Measurements from ENCODE around the gene INSC. TPM values are rescaled to one million over a fixed set of nuclear protein-coding genes. Genes with fewer than 3 reads are reported as not detected.

INSC gene
- total and polyA plus RNA-seq, 2 experiments from 2014 or later = 0.97 to 1.5 TPM

- Histone ChIP-seq H3K4me2 (no peak overlapping the region), H3K36me3 (ENCODE audit: insufficient read depth) (no peaks in the 10 kb centered on the region), H3K4me1 (ENCODE audit: insufficient read depth) (no peaks in the 10 kb centered on the region), H4K20me1 (replicated peaks; ENCODE audit: insufficient read depth) (no peaks in the 10 kb centered on the region), H3K9me2 (ENCODE audit: insufficient read depth) (no peaks in the 10 kb centered on the region), H3K27me3 (ENCODE audit: insufficient read depth) (no peaks in the 10 kb centered on the region), H3K27ac (ENCODE audit: low read depth) (no peak overlapping the region), H3K4me3 (no peak overlapping the region), H2AFZ (no peak overlapping the region), H3K79me2 (replicated peaks; ENCODE audit: insufficient read depth) (no peaks in the 10 kb centered on the region), H3F3A (replicated peaks; ENCODE audit: low read depth) (no peaks in the 10 kb centered on the region)
- H3K9me3 Mint-ChIP-seq = no peaks in the 10 kb centered on the region
- H3K36me3 Mint-ChIP-seq (ENCODE audit: low read depth) = no peaks in the 10 kb centered on the region
- DNase-seq (ENCODE audit: low spot score) (no peak), ATAC-seq (no peak)
- H3K27ac Mint-ChIP-seq = no peak overlapping the region
- H3K4me1 Mint-ChIP-seq = no peaks in the 10 kb centered on the region
- TF ChIP-seq NANOG (IDR thresholded peaks at IDR 0.05; ENCODE audit: borderline replicate concordance) (no peak), CREB1 (CRISPR knock-in tag; IDR thresholded peaks at IDR 0.05; ENCODE audit: low read depth) (no peak), REST (IDR thresholded peaks at IDR 0.05; ENCODE audit: unreplicated experiment) (no peak), ZNF114 (CRISPR knock-in tag; IDR thresholded peaks at IDR 0.05) (no peak)
- no peak overlapping the region for H3K4me3 Mint-ChIP-seq
- peaks cover 3% of the 10 kb centered on the region for H3K27me3 Mint-ChIP-seq (ENCODE audit: insufficient read depth, low read depth, poor library complexity)
Measured at GRCh38 chr11:15200696-15201095, 86.0 kb downstream of the INSC start.

GRCh38 chr11:15201586-15201985 lies 86.9 kb downstream of the INSC start:
- Histone ChIP-seq H3K4me1 (ENCODE audit: insufficient read depth) (no peaks in the 10 kb centered on the region), H3K4me3 (no peak overlapping the region), H3K27ac (ENCODE audit: low read depth) (no peak overlapping the region), H3K4me2 (no peak overlapping the region), H3K36me3 (ENCODE audit: insufficient read depth) (no peaks in the 10 kb centered on the region), H3K79me2 (replicated peaks; ENCODE audit: insufficient read depth) (no peaks in the 10 kb centered on the region), H4K20me1 (replicated peaks; ENCODE audit: insufficient read depth) (no peaks in the 10 kb centered on the region), H3K9me2 (ENCODE audit: insufficient read depth) (no peaks in the 10 kb centered on the region), H3K27me3 (ENCODE audit: insufficient read depth) (no peaks in the 10 kb centered on the region), H3F3A (replicated peaks; ENCODE audit: low read depth) (no peaks in the 10 kb centered on the region), H2AFZ (no peak overlapping the region)
- no peak overlapping the region for H3K4me3 Mint-ChIP-seq
- DNase-seq (ENCODE audit: low spot score) (no peak), ATAC-seq (no peak)
- no peak for TF ChIP-seq EZH2 (IDR thresholded peaks at IDR 0.05; ENCODE audit: low read depth, unreplicated experiment)
- no peaks in the 10 kb centered on the region for H3K36me3 Mint-ChIP-seq (ENCODE audit: low read depth)
- peaks cover 3% of the 10 kb centered on the region for H3K27me3 Mint-ChIP-seq (ENCODE audit: insufficient read depth, low read depth, poor library complexity)
- no peak overlapping the region for H3K27ac Mint-ChIP-seq
- no peaks in the 10 kb centered on the region for H3K9me3 Mint-ChIP-seq
- no peaks in the 10 kb centered on the region for H3K4me1 Mint-ChIP-seq

- H3K27ac ChIP-seq (ENCODE audit: low read depth) = no peak overlapping the region
- no peak overlapping the region for H3K4me3 ChIP-seq
- H2AFZ ChIP-seq = no peak overlapping the region
- Mint-ChIP-seq H3K9me3 (no peaks in the 10 kb centered on the region), H3K27me3 (ENCODE audit: insufficient read depth, low read depth, poor library complexity) (peaks cover 5% of the 10 kb centered on the region), H3K4me3 (no peak overlapping the region), H3K4me1 (no peaks in the 10 kb centered on the region), H3K36me3 (ENCODE audit: low read depth) (no peaks in the 10 kb centered on the region), H3K27ac (no peak overlapping the region)
- H4K20me1 ChIP-seq (replicated peaks; ENCODE audit: insufficient read depth) = no peaks in the 10 kb centered on the region
- H3F3A ChIP-seq (replicated peaks; ENCODE audit: low read depth) = no peaks in the 10 kb centered on the region
- no peak for DNase-seq (ENCODE audit: low spot score)
- no peaks in the 10 kb centered on the region for H3K27me3 ChIP-seq (ENCODE audit: insufficient read depth)
- no peak for ATAC-seq
- H3K79me2 ChIP-seq (replicated peaks; ENCODE audit: insufficient read depth) = no peaks in the 10 kb centered on the region
- H3K36me3 ChIP-seq (ENCODE audit: insufficient read depth) = no peaks in the 10 kb centered on the region
- no peak overlapping the region for H3K4me2 ChIP-seq
- no peaks in the 10 kb centered on the region for H3K4me1 ChIP-seq (ENCODE audit: insufficient read depth)
- H3K9me2 ChIP-seq (ENCODE audit: insufficient read depth) = no peaks in the 10 kb centered on the region
- TF ChIP-seq REST (IDR thresholded peaks at IDR 0.05; ENCODE audit: unreplicated experiment) (no peak), CTCF (conservative IDR thresholded peaks at IDR 0.05; ENCODE audit: low read depth in 2 of 2) (no peak)
Measured at GRCh38 chr11:15202626-15203025, 87.9 kb downstream of the INSC start.

Measured in GM23338 (cell line).